ENCODE measurements around the gene GNGT2.

DNA sequence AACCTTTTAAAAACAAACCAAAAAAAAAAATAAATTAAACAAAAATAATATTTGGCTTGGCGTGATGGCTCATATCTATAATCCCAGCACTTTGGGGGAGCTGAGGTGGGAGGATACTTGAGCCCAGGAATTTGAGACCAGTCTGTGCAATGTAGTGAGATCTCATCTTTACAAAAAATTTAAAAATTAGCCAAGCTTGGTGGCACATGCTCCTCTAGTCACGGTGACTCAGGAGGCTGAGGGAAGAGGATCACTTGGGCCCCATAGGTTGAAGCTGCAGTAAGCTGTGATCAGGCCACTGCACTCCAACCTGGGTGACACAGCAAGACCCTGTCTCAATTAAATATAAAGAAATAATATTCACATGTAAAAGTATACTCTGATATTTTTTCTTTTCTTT, 12.2 kb downstream of the GNGT2 start:
- TF ChIP-seq, protein P1, sequence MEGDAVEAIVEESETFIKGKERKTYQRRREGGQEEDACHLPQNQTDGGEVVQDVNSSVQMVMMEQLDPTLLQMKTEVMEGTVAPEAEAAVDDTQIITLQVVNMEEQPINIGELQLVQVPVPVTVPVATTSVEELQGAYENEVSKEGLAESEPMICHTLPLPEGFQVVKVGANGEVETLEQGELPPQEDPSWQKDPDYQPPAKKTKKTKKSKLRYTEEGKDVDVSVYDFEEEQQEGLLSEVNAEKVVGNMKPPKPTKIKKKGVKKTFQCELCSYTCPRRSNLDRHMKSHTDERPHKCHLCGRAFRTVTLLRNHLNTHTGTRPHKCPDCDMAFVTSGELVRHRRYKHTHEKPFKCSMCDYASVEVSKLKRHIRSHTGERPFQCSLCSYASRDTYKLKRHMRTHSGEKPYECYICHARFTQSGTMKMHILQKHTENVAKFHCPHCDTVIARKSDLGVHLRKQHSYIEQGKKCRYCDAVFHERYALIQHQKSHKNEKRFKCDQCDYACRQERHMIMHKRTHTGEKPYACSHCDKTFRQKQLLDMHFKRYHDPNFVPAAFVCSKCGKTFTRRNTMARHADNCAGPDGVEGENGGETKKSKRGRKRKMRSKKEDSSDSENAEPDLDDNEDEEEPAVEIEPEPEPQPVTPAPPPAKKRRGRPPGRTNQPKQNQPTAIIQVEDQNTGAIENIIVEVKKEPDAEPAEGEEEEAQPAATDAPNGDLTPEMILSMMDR (IDR thresholded peaks at IDR 0.05) = no peak
- TF ChIP-seq POLR2A (IDR thresholded peaks at IDR 0.05) = no peak
- no peak for TF ChIP-seq EP300 (IDR thresholded peaks at IDR 0.05; ENCODE audit: low read depth)

All from transverse colon (tissue), 3 donors.